Neural cell (in vitro differentiated cells): ENCODE data around the gene SUPT20HL2. TPM values are rescaled to one million over a fixed set of nuclear protein-coding genes. Genes with fewer than 3 reads are reported as not detected.

Source experiments
- H2AFZ ChIP-seq: fragments of 200-600, 300-800 bp; sonication (generic), shearing (Covaris generic); 2 replicates; pipeline ENCODE4 v1.6.0; 2014; ENCODE audit warnings: low read depth, mild to moderate bottlenecking, antibody characterized with exemption, low read length, moderate library complexity
- H3F3A ChIP-seq: fragments of 200-600 bp; shearing (Covaris generic); 2 replicates; pipeline ENCODE4 v1.6.1; 2016; ENCODE audit warnings: mild to moderate bottlenecking, moderate library complexity, mixed read lengths, antibody characterized with exemption, low read length; ENCODE audit not compliant: insufficient read depth, poor library complexity, severe bottlenecking
- H3K27ac ChIP-seq: fragments of 200-600, 300-800 bp; sonication (generic), shearing (Covaris generic); 2 replicates; pipeline ENCODE4 v1.5.1; 2014; ENCODE audit warnings: mild to moderate bottlenecking, low read length, moderate library complexity
- H3K27me3 ChIP-seq: fragments of 300-800, 200-600 bp; sonication (generic), shearing (Covaris generic); 2 replicates; pipeline ENCODE4 v1.6.0; 2014; ENCODE audit warnings: mild to moderate bottlenecking, low read depth, low read length, moderate library complexity; ENCODE audit not compliant: insufficient read depth
- H3K36me3 ChIP-seq: fragments of 300-800, 200-600 bp; sonication (generic), shearing (Covaris generic); 2 replicates; pipeline ENCODE4 v1.5.1; 2014; ENCODE audit warnings: mild to moderate bottlenecking, antibody characterized with exemption, low read length, moderate library complexity; ENCODE audit not compliant: insufficient read depth
- H3K4me2 ChIP-seq: fragments of 300-800, 200-600 bp; sonication (generic), shearing (Covaris generic); 2 replicates; pipeline ENCODE4 v1.6.0; 2014; ENCODE audit warnings: mild to moderate bottlenecking, low read length
- H3K4me3 ChIP-seq: fragments of 300-800, 200-600 bp; sonication (generic), shearing (Covaris generic); 2 replicates; pipeline ENCODE4 v1.5.1; 2014; ENCODE audit warnings: mild to moderate bottlenecking, low read length, moderate library complexity
- H3K79me2 ChIP-seq: fragments of 200-600 bp; shearing (Covaris generic); replicated peaks from 2 replicates; pipeline ENCODE4 v1.6.0; 2014; ENCODE audit warnings: mild to moderate bottlenecking, low read length, moderate library complexity; ENCODE audit not compliant: insufficient read depth
- H3K9ac ChIP-seq: fragments of 300-800, 200-600 bp; sonication (generic), shearing (Covaris generic); 2 replicates; pipeline ENCODE4 v1.6.1; 2016; ENCODE audit warnings: mild to moderate bottlenecking, low read length, mixed read lengths
- H3K9me2 ChIP-seq: fragments of 200-600 bp; shearing (Covaris generic); 2 replicates; pipeline ENCODE4 v1.6.1; 2016; ENCODE audit warnings: mild to moderate bottlenecking, low read length, mixed read lengths; ENCODE audit not compliant: insufficient read depth
- H3K9me3 ChIP-seq: fragments of 200-600, 300-800 bp; sonication (generic), shearing (Covaris generic); 2 replicates; pipeline ENCODE4 v1.6.1; 2016; ENCODE audit warnings: mild to moderate bottlenecking, mixed run types, low read length, moderate library complexity, mixed read lengths
- H4K20me1 ChIP-seq: fragments of 200-600 bp; shearing (Covaris generic); 2 replicates; pipeline ENCODE4 v1.6.1; 2016; ENCODE audit warnings: mild to moderate bottlenecking, mixed run types; ENCODE audit not compliant: insufficient read depth
- CTCF ChIP-seq: fragments of 450-650 bp; IDR thresholded peaks from 2 replicates; pipeline ENCODE4 v1.5.1; 2014; ENCODE audit warnings: antibody characterized with exemption, mild to moderate bottlenecking, moderate library complexity; ENCODE audit not compliant: poor library complexity, severe bottlenecking
- EP300 ChIP-seq: fragments of 450-650 bp; conservative IDR thresholded peaks from 2 replicates; pipeline ENCODE4 v1.6.1; 2014; ENCODE audit warnings: antibody characterized with exemption, mild to moderate bottlenecking, moderate library complexity; ENCODE audit not compliant: poor library complexity, severe bottlenecking
- EZH2 ChIP-seq: fragments of 200-600, 300-800 bp; shearing (Covaris generic), sonication (generic); IDR thresholded peaks from 2 replicates; pipeline ENCODE4 v1.6.1; 2014; ENCODE audit warnings: antibody characterized with exemption, low read length, borderline replicate concordance, mild to moderate bottlenecking; ENCODE audit not compliant: insufficient read depth, poor library complexity, severe bottlenecking
- MXI1 ChIP-seq: fragments of 450-650 bp; conservative IDR thresholded peaks from 2 replicates; pipeline ENCODE4 v1.6.1; 2014; ENCODE audit warnings: antibody characterized with exemption, mild to moderate bottlenecking; ENCODE audit not compliant: poor library complexity, severe bottlenecking
- POLR2AphosphoS5 ChIP-seq: IDR thresholded peaks from 2 replicates; pipeline ENCODE4 v1.6.1; 2012
- RAD21 ChIP-seq: fragments of 450-650 bp; conservative IDR thresholded peaks from 2 replicates; pipeline ENCODE4 v1.6.1; 2014; ENCODE audit warnings: antibody characterized with exemption, mild to moderate bottlenecking, moderate library complexity
- REST ChIP-seq: IDR thresholded peaks from 2 replicates; pipeline ENCODE4 v1.6.1; 2012; ENCODE audit warnings: borderline replicate concordance
- SMC3 ChIP-seq: fragments of 450-650 bp; conservative IDR thresholded peaks from 2 replicates; pipeline ENCODE4 v1.6.1; 2014; ENCODE audit warnings: antibody characterized with exemption, mild to moderate bottlenecking, moderate library complexity; ENCODE audit not compliant: poor library complexity
- TAF1 ChIP-seq: IDR thresholded peaks from 2 replicates; pipeline ENCODE4 v1.6.1; 2012; ENCODE audit warnings: low read depth
- polyA plus RNA-seq: library from polyadenylated mRNA; depleted of rRNA; stranded (reverse); fragments of >200 nt; gene quantifications from 2 replicates; pipeline ENCODE4 v1.2.3, GENCODE V29; 2014

The SUPT20HL2 gene
- polyA plus RNA-seq, 1 donor from 2014 or later: not detected

DNA sequence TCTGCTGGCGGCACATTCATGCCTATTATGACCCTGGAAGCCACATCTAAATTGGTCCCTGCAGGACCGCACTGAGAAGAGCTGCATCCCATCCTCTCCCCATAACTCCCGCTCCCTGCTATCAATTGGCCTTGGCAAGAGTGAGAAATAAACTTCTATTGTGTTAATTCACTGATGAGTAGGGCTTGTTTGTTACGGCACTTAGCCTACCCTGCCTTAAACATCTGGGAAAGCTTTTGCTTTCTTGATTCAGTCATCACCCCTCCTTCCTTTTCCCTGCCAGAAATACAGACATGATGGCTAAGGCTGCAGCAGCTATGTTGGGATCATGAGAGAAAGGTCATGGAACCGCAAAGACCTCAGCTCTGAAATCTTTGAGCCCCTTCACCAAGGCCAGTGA is 36.5 kb downstream of the SUPT20HL2 start:
- Histone ChIP-seq H3K4me2 (no peak overlapping the region), H2AFZ (no peak overlapping the region), H3K4me3 (no peak overlapping the region), H4K20me1 (no peaks in the 10 kb centered on the region), H3F3A (no peaks in the 10 kb centered on the region), H3K27ac (no peak overlapping the region), H3K9me2 (no peaks in the 10 kb centered on the region), H3K36me3 (no peaks in the 10 kb centered on the region), H3K9ac (no peak overlapping the region), H3K79me2 (no peaks in the 10 kb centered on the region), H3K9me3 (no peaks in the 10 kb centered on the region), H3K27me3 (no peaks in the 10 kb centered on the region)
- TF ChIP-seq EP300: no peak
- TF ChIP-seq CTCF: no peak
- no peak for TF ChIP-seq RAD21
- TF ChIP-seq EZH2: no peak
- TF ChIP-seq MXI1: no peak
- no peak for TF ChIP-seq POLR2AphosphoS5

GRCh38 chrX:24276015-24276414 is 37.9 kb downstream of the SUPT20HL2 start:
- Histone ChIP-seq H3K79me2 (no peaks in the 10 kb centered on the region), H3F3A (no peaks in the 10 kb centered on the region), H3K4me2 (no peak overlapping the region), H3K9me3 (no peaks in the 10 kb centered on the region), H4K20me1 (no peaks in the 10 kb centered on the region), H2AFZ (no peak overlapping the region), H3K27ac (no peak overlapping the region), H3K9ac (no peak overlapping the region), H3K36me3 (no peaks in the 10 kb centered on the region), H3K27me3 (no peaks in the 10 kb centered on the region), H3K4me3 (no peak overlapping the region), H3K9me2 (no peaks in the 10 kb centered on the region)
- TF ChIP-seq EP300: no peak

- no peaks in the 10 kb centered on the region for H3K79me2 ChIP-seq
Observed at GRCh38 chrX:24271262-24271661, 42.6 kb downstream of the SUPT20HL2 start.

More at GRCh38 chrX:24271262-24271661, 42.6 kb downstream of the SUPT20HL2 start:
- H3K27me3 ChIP-seq: no peaks in the 10 kb centered on the region
- H3K36me3 ChIP-seq: no peaks in the 10 kb centered on the region
- TF ChIP-seq RAD21: no peak
- no peak for TF ChIP-seq EZH2
- TF ChIP-seq MXI1: no peak
- no peak for TF ChIP-seq POLR2AphosphoS5
- TF ChIP-seq REST: no peak
- TF ChIP-seq SMC3: no peak
- TF ChIP-seq EP300: no peak
- no peak for TF ChIP-seq CTCF
- no peak for TF ChIP-seq TAF1
- no peak overlapping the region for H3K27ac ChIP-seq
- no peak overlapping the region for H3K4me3 ChIP-seq
- no peak overlapping the region for H3K4me2 ChIP-seq
- H2AFZ ChIP-seq: no peak overlapping the region
- no peaks in the 10 kb centered on the region for H4K20me1 ChIP-seq
- no peaks in the 10 kb centered on the region for H3F3A ChIP-seq
- H3K9me2 ChIP-seq: no peaks in the 10 kb centered on the region
- no peak overlapping the region for H3K9ac ChIP-seq
- no peaks in the 10 kb centered on the region for H3K9me3 ChIP-seq
